GM12875 (cell line): ENCODE measurements around the gene ST6GALNAC3.

Experiments
- H3K4me3 ChIP-seq: one replicate; pipeline ENCODE4 v1.5.1; 2011; ENCODE audit warnings: low read depth, low read length, control low read depth
- CTCF ChIP-seq: IDR thresholded peaks from 2 replicates; pipeline ENCODE4 v1.5.1; 2011; ENCODE audit warnings: low read depth, mild to moderate bottlenecking, control low read depth, inconsistent platforms, low read length, moderate library complexity, borderline replicate concordance; ENCODE audit not compliant: insufficient read depth

Gene ST6GALNAC3

GRCh38 chr1:76128096-76128495 is 53.5 kb downstream of the ST6GALNAC3 start:
- H3K4me3 ChIP-seq = no peak overlapping the region
- no peak for TF ChIP-seq CTCF

- no peak for TF ChIP-seq CTCF
- no peak overlapping the region for H3K4me3 ChIP-seq
Measured at GRCh38 chr1:76129731-76130130, 55.2 kb downstream of the ST6GALNAC3 start.

- no peak for TF ChIP-seq CTCF
- no peak overlapping the region for H3K4me3 ChIP-seq
Measured at GRCh38 chr1:76130992-76131391, 56.4 kb downstream of the ST6GALNAC3 start.

GRCh38 chr1:76133977-76134376 is 59.4 kb downstream of the ST6GALNAC3 start:
- no peak overlapping the region for H3K4me3 ChIP-seq
- TF ChIP-seq CTCF = no peak

GRCh38 chr1:76135835-76136234 is 61.3 kb downstream of the ST6GALNAC3 start:
- no peak overlapping the region for H3K4me3 ChIP-seq
- no peak for TF ChIP-seq CTCF

GRCh38 chr1:76136894-76137293 is 62.3 kb downstream of the ST6GALNAC3 start:
- no peak overlapping the region for H3K4me3 ChIP-seq
- no peak for TF ChIP-seq CTCF

- no peak overlapping the region for H3K4me3 ChIP-seq
- TF ChIP-seq CTCF = no peak
Measured at GRCh38 chr1:76137746-76138145, 63.2 kb downstream of the ST6GALNAC3 start.
